ENCODE data around the gene CXCL17.

Gene CXCL17

GRCh38 chr19:42423462-42424344, 19.0 kb downstream of the CXCL17 start:
- DNase-seq = peak; percentile 75

DNA sequence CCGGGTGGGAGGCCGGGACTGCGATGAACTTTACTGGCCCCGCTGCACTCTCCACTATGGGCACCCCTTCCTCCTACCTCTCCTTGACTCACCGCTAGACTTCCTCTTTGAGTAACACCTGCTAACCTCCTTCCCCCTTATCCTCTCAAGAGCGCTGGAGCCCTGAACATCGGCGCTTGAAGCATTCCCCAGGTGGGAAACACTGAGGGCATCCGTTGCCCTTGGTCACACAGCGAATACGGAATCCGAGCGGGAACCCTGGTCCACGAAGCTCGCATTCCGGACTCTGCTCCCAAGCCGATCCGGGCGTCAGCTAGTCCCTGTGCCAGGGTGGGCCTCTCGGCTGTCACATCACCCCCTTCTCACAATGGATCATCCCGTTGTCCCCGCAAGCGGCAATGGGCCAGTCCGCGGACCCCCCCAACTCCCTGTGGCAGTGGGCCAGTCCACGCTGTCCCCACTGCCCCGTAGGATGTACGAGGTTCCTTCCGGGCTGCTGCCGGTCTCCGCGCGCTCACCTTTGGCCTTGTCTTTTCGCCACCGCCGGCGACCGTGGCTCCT, 19.8 kb downstream of the CXCL17 start:
- no peak for DNase-seq

DNA sequence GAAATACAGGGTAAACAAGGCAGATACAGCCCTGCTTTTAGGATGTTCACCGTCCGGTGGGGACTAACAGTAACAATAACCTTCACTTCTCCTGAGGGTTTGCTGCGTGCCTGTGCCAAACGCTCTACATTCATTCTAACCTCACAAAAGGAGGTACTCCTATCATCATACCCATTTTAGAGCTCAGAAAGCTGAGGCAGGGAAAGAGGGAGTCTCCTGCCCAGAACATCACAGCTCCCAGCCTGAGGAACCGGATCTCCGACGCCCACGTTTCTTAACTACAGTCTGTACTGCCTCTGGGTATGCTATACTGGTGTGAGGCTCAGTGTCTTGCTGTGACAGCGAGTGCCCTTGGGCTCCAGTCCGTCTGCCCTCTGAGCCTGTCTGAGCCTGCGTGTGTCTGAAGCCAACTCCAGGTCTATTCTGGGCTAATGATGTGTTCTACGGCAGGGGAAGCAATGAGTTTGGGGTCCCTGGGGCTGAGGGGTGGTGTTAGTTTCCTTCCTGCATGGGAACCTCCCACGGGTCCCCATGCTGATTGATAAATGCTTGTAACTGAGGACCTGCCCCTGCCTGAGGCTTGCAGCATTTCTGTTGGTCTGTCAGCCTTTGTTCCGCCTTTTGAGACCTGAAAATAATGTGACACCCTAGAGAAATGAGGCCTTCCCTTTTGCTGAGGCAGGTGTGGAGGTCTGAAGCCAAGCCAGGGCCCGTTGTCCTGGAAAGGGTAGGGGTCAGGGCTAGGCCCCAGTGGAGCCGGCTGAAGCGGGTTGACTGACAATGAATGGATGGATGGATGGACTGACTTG, 20.4 kb downstream of the CXCL17 start:
- no peak for DNase-seq

DNA sequence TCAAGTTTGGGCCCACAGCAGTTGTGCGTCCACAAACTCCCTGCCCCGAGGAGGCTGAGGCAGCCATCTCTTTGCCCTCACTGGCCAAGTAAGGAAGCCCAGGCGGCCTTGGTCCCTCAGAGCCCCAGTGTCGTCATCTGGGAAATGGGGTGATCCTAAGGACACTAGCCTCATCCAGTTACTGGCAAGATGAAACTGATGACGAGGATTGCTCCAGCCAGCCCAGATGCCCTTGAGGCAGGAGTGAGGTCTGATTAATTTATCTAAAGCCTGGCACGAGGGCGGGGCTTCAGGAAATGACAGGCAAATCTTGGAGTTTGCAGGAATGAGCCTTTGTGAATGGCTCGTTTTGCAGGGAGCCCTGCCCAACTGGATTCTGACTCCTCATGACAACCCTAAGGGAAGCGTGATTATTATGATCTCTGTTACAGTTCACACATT, 21.1 kb downstream of the CXCL17 start:
- no peak for DNase-seq

GRCh38 chr19:42421101-42421500, 21.6 kb downstream of the CXCL17 start:
- DNase-seq = no peak

DNA sequence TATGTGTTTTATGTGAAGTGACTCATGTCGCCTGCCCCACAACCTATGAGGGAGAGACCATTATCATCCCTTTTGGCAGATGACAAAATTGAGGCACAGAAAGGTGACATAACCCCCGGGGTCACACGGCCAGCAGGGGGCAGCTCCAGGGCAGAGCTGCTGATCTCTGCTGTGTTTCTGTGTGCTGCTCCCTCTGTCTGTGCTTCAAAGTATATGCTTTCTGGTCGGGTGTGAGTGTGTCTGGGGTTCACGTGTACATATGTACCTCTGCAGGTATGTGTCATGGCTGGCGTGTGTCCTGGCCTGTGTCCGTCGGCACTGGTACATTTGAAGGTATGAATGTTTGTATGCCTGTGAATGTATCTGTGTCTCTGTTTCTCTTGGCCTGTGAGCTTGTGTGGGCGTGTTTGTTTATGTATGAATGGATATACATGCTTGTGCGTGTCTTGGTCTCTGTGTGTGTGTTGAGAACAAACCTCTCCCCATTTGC, 22.6 kb downstream of the CXCL17 start:
- DNase-seq = peak; percentile 25

DNA sequence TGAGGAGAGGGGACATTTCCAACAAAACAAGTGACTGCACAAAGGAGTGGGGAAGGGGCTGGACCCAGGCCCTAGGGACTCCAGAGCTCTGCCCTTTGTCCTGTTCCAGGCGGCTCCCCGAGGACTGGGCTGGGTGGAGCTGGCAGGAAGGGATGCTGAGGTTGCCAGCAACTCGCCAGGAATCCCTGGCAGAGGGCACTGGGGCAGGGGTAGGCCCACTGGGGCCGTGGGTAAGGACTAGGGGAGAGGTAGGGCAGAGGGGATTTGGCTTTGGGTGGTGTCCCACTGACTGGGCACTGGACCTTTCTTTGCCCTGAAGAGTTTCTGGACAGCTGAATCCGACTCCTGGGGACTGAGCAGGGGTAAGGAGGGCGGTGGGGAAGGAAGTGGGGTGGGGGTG, 23.4 kb downstream of the CXCL17 start:
- no peak for DNase-seq

- DNase-seq = no peak
Measured at GRCh38 chr19:42412661-42413076, 30.1 kb downstream of the CXCL17 start.

DNA sequence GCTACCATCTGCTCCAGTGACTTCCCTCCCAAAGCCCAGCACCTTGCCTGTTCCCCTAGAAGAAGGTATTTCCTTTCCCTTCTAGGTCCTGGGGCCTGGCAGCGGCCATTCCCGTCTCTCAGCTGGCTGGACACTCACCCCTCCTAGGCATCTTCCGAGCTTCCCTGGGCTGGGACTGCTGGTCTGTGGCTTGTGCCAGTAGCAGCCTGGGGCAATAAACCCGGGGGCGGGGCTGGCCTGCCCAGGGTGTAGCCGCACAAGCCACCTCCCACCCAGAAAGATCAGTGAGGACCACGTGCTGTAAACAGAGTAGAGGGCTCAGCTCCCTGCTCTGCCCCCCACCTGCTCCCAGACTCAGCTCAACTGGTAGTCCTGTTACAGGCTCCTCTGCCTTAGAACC, 30.5 kb downstream of the CXCL17 start:
- no peak for DNase-seq

- DNase-seq = no peak
Measured at GRCh38 chr19:42411581-42412178, 31.1 kb downstream of the CXCL17 start.

DNA sequence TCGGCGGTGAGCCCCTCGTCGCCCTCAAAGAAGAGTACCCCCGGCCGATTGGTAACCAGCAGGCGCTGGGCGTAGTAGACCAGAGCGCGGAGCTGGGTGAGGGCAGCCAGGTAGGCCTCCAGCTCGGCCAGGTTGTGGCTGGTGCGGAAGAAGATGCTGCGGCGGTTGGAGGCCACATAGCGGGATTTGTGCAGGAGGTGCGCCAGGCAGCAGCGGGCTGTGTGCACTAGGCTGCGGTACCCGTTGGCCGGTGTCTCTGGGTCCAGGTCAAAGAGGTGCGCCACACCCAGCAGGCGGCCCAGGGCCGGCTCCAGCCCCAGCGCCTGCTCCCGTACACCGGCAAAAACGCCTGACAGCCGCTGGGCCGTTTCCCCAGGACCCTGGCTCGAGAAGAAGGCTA, 32.4 kb downstream of the CXCL17 start:
- DNase-seq = no peak

DNA sequence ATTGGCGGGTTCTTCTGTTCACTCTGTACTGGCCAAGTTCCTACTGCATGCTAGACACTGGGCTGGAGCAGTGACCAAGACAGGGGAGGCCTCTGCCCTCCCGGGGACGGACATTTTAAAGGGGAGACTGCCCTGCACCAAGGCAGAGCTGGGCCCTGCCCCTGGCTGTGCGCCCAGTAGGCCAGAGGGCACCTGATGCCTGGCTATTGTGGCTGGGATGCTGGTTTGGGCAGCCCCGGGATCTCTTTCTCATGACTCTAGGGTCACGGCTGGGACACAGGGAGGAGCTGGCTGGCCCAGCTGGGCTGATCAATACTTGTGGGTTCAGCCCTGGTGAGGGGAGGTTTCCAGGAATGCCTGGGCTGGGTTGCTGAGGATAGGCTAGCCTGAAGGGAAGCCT, 33.3 kb downstream of the CXCL17 start:
- DNase-seq = no peak

GRCh38 chr19:42407816-42408175, 35.0 kb downstream of the CXCL17 start:
- DNase-seq = no peak

DNA sequence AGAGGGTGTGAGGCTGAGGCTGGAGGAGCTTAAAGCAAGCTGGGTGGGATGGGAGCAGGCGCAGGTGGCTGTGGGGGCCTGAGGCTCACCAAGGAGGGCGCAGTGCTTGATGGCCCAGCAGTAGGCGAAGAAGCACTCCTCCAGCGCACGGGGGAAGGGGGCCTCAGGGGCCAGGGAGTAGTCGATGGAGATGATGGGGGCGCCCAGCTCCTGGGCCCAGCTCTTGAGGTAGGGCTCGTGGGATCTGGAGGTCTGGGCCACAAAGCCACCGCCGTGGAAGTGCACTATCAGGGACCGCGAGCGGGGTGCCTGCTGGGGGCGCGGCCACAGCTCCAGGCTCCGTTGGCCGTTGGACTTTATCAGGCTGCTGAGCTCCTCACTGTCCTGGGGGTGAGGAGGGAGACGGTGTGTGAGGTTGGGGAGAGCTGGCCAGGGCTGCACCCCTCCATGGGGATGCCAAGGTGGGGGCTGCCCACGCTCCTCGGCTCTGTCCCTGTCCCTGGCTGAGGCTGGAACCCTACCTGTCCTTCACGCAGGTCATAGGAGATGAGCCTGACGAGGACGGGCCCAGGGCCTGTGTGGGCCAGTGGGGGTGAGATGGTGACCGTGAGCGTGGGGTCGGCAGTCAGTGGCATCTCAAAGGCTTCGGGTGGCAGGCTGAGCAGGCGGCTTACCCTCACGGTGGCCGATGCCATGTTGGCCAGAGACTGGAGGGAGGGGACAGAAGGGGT, 35.5 kb downstream of the CXCL17 start:
- no peak for DNase-seq

DNA sequence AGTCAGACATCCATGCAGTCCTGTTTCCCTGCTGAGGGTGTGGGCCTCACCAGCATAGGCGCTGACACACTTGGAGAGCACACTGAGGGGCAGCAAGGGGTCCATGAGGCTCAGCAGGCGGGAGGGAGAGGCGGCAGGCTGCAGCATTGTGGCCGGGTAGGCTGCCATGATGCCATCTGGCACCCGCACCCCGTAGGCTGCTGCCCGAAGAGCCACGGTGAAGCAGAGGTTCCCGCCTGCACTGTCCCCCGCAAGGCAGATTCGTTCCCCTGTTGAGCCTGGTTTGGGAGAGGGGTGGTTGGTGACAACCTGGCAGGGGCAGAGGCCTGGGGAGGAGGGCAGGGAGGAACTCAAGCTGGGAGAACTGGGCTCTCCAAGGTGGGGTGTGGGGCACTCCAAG, 36.6 kb downstream of the CXCL17 start:
- DNase-seq = no peak

GRCh38 chr19:42403586-42403985, 39.2 kb downstream of the CXCL17 start:
- no peak for DNase-seq

- no peak for DNase-seq
Measured at GRCh38 chr19:42402376-42403116, 40.2 kb downstream of the CXCL17 start.

- DNase-seq = no peak
Measured at GRCh38 chr19:42401365-42402303, 41.1 kb downstream of the CXCL17 start.

DNA sequence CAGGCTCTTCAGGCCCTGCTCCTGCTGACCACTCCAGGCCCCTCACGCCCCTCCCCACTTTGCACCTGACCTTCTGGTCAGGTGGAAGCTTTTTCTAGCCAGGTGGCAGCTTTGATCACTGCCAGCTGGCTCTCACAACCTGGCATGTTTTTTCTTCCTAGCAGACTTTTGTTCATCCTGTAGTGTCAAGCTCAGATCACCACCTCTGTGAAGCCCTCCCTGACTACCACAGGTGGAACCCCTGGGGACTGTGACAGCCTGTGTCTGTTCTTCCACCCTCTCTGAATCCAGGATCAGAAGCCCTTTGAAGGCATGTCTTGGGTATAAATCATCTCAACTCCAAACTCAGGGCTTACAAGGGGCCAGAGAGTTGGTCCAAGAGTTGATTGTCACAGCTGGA, 42.3 kb downstream of the CXCL17 start:
- DNase-seq = no peak
